CD1c-positive myeloid dendritic cell (primary cell): ENCODE data around the gene FASTKD2.
A peak's percentile ranks its signal among the peaks of the same experiment; 100 is the strongest.
"Not testable (repeated sequence)": the region's sequence is repeated elsewhere in the genome, so short reads cannot be mapped to it uniquely, and the experiment has no call there.

Experiments used
- DNase-seq: peaks from one replicate; pipeline ENCODE4 v3.0.0-alpha.2; 2016; ENCODE audit errors: extremely low spot score

FASTKD2 gene

GRCh38 chr2:206790311-206790935, 25.0 kb downstream of the FASTKD2 start:
- no peak for DNase-seq

GRCh38 chr2:206792645-206793044, 27.2 kb downstream of the FASTKD2 start:
- DNase-seq = no peak

DNA sequence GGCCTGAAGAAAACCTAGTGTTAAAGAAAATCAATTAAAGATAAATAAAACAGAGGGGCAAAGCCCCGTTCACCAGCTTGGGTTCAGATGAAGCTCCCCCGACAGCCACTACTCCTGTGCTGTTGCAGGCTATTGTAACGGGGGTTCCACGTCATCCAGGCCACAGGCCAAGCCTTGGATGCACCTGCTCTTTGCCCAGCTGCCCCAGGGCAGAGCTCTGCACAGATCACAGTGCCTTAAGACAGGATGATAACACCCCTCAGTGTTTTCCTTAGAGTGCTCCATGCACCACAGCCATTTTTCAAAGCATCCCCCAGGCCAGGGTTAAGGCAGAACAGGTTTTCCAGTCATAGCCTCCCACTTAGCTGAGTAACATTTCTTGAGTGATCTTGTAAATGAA, 32.0 kb downstream of the FASTKD2 start:
- no peak for DNase-seq

- peak; percentile 5 for DNase-seq
Observed at GRCh38 chr2:206798000-206798399, 32.6 kb downstream of the FASTKD2 start.

GRCh38 chr2:206799083-206799482, 33.7 kb downstream of the FASTKD2 start:
- peak; percentile 8 for DNase-seq

GRCh38 chr2:206800506-206801417, 35.4 kb downstream of the FASTKD2 start:
- DNase-seq = peak; percentile 64

- no peak for DNase-seq
Observed at GRCh38 chr2:206801418-206802189, 36.2 kb downstream of the FASTKD2 start.

DNA sequence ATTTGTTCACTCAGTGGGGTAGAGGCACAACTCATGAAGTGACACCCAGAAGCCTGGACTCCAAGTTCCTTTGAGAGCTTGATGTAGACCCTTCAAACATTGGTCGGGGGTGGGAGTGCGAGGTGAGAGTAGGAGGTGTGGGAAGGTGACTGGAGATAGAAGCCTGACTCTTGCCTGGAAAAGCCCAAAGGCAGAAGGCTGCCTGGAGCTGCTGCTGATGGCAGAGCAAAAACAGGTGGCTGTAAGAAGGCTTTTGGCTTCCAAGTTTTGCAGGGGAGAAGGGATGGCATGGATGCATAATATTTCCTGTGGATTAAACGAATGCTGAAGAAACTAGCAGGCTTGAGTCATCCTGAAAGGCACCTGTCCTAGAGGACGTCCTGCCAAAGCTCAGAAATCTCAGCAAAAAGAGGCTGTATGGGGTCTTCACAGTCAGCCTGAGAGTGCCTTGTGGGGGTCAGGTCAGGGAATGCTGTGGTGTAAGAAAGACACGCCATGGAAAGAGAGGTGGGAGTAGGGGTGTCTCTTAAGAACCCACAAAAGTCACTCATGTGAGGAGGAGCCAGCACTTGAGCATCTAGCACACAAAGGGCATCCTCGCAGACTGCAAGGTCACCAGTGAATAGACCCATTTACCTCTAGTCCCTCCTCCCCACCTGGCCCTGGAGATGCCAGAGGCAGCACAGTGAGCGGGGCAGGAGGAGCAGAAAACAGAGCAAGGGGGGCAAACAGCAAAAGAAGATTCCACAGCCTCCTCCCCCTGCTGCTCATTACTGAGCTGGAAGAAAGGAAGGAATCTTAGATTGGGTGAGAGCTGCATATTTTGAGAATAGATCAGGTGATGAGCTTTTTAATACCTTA, 37.5 kb downstream of the FASTKD2 start:
- no peak for DNase-seq

GRCh38 chr2:206804326-206804725, 38.9 kb downstream of the FASTKD2 start:
- no peak for DNase-seq

- no peak for DNase-seq
Observed at GRCh38 chr2:206805887-206806607, 40.6 kb downstream of the FASTKD2 start.

- not testable (repeated sequence) for DNase-seq
Observed at GRCh38 chr2:206807624-206808023, 42.2 kb downstream of the FASTKD2 start.

- not testable (repeated sequence) for DNase-seq
Observed at GRCh38 chr2:206812471-206812870, 47.1 kb downstream of the FASTKD2 start.

DNA sequence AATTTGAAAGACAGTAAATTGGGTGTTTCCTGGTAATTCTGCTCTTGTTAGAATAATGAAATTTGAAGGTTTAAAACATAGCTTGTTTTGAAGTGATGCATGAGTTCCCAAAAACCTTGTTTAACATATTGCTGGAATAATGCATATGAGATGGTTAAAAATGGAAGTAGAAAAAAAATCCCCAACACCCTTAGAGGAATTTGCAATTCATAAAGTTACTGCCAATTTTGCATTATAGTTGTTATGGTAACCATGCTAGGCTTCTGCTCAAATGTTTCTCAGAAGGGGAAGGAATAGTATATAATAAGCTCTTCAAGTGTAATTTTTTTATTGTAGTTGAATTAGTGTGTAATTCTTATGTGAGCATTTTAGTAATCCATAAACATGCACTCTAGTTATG, 49.1 kb downstream of the FASTKD2 start:
- DNase-seq = no peak

- no peak for DNase-seq
Observed at GRCh38 chr2:206820807-206821206, 55.4 kb downstream of the FASTKD2 start.

- no peak for DNase-seq
Observed at GRCh38 chr2:206823178-206823577, 57.8 kb downstream of the FASTKD2 start.

DNA sequence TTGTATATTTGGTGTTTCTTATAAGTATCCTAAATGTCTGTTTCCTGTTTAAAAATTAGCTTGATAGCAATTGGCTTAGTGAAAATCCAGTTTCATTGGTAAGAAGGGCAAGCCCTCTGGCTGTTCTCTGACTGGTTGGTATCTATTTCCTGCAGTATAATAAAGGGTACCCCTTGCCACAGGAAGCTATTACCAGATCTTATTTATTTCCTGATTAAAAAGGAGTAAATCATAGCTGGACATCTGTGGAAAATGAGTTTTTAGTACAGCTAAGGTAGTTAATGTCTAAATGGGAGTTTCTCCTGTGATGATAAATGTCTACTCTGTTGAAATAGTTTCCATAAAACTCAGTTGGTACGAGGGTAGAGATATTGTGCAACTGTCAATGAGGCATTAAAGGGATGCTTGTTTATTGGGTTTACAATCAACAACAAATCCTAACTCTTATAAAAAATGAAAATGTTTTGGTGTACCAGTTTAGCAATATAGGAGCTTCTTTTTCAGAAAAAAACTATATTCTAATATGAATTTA, 58.7 kb downstream of the FASTKD2 start:
- DNase-seq = no peak

DNA sequence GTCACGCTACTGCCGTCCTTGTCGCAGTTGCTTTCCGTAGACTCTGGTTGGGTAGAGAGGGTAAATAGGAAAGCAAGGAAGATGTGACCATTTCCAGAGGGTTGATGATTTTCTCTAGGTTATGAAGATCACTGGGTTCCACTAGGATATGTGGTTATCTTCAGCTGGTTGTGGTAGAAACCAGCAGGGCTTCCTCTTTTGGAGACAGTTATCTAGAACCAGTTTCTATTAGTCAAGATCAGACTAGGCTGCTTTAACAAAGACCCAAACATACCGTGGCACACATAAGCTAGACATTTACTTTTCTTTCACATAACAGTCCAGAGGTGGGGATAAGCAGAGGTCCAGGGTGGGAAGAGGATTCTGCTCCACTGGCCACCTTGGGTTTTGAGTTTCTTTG, 59.6 kb downstream of the FASTKD2 start:
- no peak for DNase-seq

- no peak for DNase-seq
Observed at GRCh38 chr2:206831442-206831995, 66.1 kb downstream of the FASTKD2 start.

DNA sequence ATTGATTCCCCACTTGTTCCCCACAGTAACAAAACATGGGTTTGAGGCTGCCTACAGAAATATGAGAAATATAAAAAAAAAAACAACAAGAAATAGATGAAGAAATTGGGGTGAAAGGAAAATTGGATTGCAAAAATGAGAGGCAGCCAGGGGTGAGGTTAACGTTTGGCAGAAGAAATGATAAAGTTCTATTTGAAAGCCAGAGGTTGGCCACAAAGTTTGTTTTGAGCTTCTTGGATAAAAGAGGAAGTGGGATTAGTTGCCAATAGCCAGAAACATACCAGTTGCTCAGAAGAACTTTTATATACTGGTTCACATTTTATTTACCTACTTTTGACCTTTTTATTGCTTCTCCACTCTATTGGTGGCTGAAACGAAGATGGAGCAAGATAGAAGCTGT, 67.5 kb downstream of the FASTKD2 start:
- DNase-seq = peak; percentile 5

DNA sequence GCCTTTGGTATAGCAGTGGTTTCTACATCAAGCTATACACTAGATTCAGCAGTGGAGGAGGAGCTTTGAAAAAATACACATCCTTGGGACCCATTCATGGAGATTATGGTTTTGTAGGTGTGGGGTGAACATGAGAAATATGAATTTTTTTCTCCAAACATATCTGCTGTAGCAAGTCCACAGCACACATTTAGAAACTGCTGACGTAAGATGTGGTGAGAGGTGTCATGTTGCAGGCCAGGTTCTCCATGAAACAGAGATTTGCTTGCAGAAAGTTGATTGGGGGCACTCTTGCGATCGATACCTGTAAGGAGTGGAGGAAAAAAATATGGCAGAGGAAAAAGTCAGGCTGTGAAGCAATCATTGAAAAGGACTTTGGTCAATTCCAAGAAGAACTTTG, 67.9 kb downstream of the FASTKD2 start:
- no peak for DNase-seq
